ENCODE measurements around the gene OBP2B. TPM values are rescaled to one million over a fixed set of nuclear protein-coding genes. Genes with fewer than 3 reads are reported as not detected.

The OBP2B gene
- total and polyA plus RNA-seq, 9 of the 15 experiments (the other 6 are each of a cell fraction or from before 2014, with no cell fraction given): not detected

GRCh38 chr9:133252301-133253020 lies 43.4 kb upstream of the OBP2B start:
- Histone ChIP-seq H3K36me3 (ENCODE audit: control insufficient read depth, insufficient read depth, low read length) (peaks cover 19% of the 10 kb centered on the region; the same call in 2 of the 3 replicates), H3K9me1 (ENCODE audit: control insufficient read depth, insufficient read depth, low read length) (no peaks in the 10 kb centered on the region), H3K4me1 (replicated peaks in 1 of 2; ENCODE audit: control insufficient read depth in 2 of 2, insufficient read depth in 2 of 2, low read length in 2 of 2) (peaks cover 0 to 36% of the 10 kb centered on the region in 2 experiments; a peak in 2 of 5 replicates), H3K9ac (ENCODE audit: insufficient read depth in 1 of 2, low read depth in 2 of 2, low read length in 2 of 2) (peak overlapping the region in 1 of 2 experiments; percentile 78; a peak in 2 of 4 replicates), H3K4me2 (ENCODE audit: insufficient read depth, low read length) (no peak overlapping the region), H3K4me3 (no peak overlapping the region), H2AFZ (ENCODE audit: low read depth, low read length) (no peak overlapping the region), H3K9me3 (replicated peaks; ENCODE audit: control insufficient read depth, insufficient read depth, low read depth, low read length) (no peaks in the 10 kb centered on the region), H4K20me1 (replicated peaks; ENCODE audit: control insufficient read depth, insufficient read depth, low read length) (no peaks in the 10 kb centered on the region; the same call in 1 of the 2 replicates), H3K79me2 (ENCODE audit: control insufficient read depth, insufficient read depth, low read length) (no peaks in the 10 kb centered on the region), H3K27me3 (ENCODE audit: control insufficient read depth in 2 of 2, insufficient read depth in 2 of 2, low read length in 2 of 2) (no peaks in the 10 kb centered on the region; a peak in 1 of 5 replicates), H3K27ac (ENCODE audit: extremely low read depth, low read depth, low read length) (no peak overlapping the region)
- DNase-seq (ENCODE audit: extremely low read depth in 1 of 4, low spot score in 3 of 4) (no peak), ATAC-seq (peak; percentile 61), FAIRE-seq (no peak)
- no TSS peak for BruUV-seq (replicated peaks)
- 68% methylated on average over 13 of the region's 16 CpGs for WGBS (ENCODE audit: insufficient coverage, low coverage, missing lambda C conversion rate)
- ChIA-PET POLR2A (interaction anchor here (0.8 to 2.9 kb wide), 5 partner anchors 8 to 21 kb away, joined by 3 to 11 read pairs (median 4); no protein-coding TSS in a partner anchor), CTCF (ENCODE audit: low intra/inter-chr PET ratio) (no interaction called here)
- in situ Hi-C loops (cut with MboI): no loop called here
- TF ChIP-seq NUFIP1 (IDR thresholded peaks at IDR 0.05; ENCODE audit: partially characterized antibody) (no peak), RFX1 (IDR thresholded peaks at IDR 0.05) (peak; percentile 68), USF1 (CRISPR knock-in tag; IDR thresholded peaks at IDR 0.05) (peak; percentile 27; the same call in 1 of the 2 replicates), USF2 (CRISPR knock-in tag; IDR thresholded peaks at IDR 0.05) (0 out of 2 replicates have a peak, but pooled peaks have one; percentile 22), E2F3 (CRISPR knock-in tag; IDR thresholded peaks at IDR 0.05) (no peak)
- intact Hi-C loops (cut with micrococcal nuclease): no loop called here

Measured in K562 (cell line).